ENCODE data around the gene HES5. TPM values are rescaled to one million over a fixed set of nuclear protein-coding genes. Genes with fewer than 3 reads are reported as not detected.

HES5 gene
- total and polyA plus RNA-seq, 2 donors (not counting 3 experiments of a cell fraction or from before 2014, with no cell fraction given): 0.07 TPM; not detected in 1

- Histone ChIP-seq H2AFZ (ENCODE audit: low read depth, low read length) (no peak overlapping the region), H3K27me3 (ENCODE audit: control insufficient read depth in 2 of 2, insufficient read depth in 2 of 2, low read length in 2 of 2) (no peaks in the 10 kb centered on the region), H3K4me2 (ENCODE audit: insufficient read depth, low read length) (no peak overlapping the region), H3K9me1 (replicated peaks; ENCODE audit: control insufficient read depth, extremely low read depth, insufficient read depth, low read length) (no peaks in the 10 kb centered on the region), H3K36me3 (ENCODE audit: control insufficient read depth in 2 of 2, extremely low read depth in 1 of 2, insufficient read depth in 2 of 2, low read length in 2 of 2) (peaks cover 6 to 33% of the 10 kb centered on the region in 2 experiments), H3K79me2 (ENCODE audit: control insufficient read depth, insufficient read depth, low read length) (peaks cover 40% of the 10 kb centered on the region), H3K27ac (ENCODE audit: insufficient read depth, low read depth, low read length) (no peak overlapping the region), H4K20me1 (replicated peaks; ENCODE audit: control insufficient read depth, extremely low read depth, insufficient read depth, low read length) (no peaks in the 10 kb centered on the region), H3K4me1 (ENCODE audit: control insufficient read depth, extremely low read depth, insufficient read depth, low read length) (peaks cover 17% of the 10 kb centered on the region), H3K4me3 (replicated peaks in 1 of 3; ENCODE audit: insufficient read depth in 1 of 3, low read depth in 1 of 3, low read length in 3 of 3) (no peak overlapping the region), H3K9ac (replicated peaks; ENCODE audit: extremely low read depth, insufficient read depth, low read length) (no peak overlapping the region), H3K9me3 (replicated peaks; ENCODE audit: control insufficient read depth, insufficient read depth, low read length) (no peaks in the 10 kb centered on the region)
- POLR2A ChIA-PET: no interaction called here
- no peak for FAIRE-seq
- DNase-seq (ENCODE audit: low read depth, low spot score): no peak
- BruUV-seq (replicated peaks): no TSS peak
- intact Hi-C loops (cut with micrococcal nuclease): no loop called here
- CTCF ChIA-PET: no interaction called here
- dilution Hi-C loops (cut with MboI; ENCODE audit: extremely low pct_ligation_motif_present, low sequenced_read_pairs): no loop called here
- TF ChIP-seq CTCF (IDR thresholded peaks at IDR 0.05; ENCODE audit: extremely low read depth in 1 of 2, insufficient read depth in 1 of 2, low read depth in 1 of 2, low read length in 2 of 2): no peak
- TF ChIP-seq POLR2A (IDR thresholded peaks at IDR 0.05; ENCODE audit: low read depth, low read length): no peak
- no peak for TF ChIP-seq MYC (IDR thresholded peaks at IDR 0.05; ENCODE audit: low read depth, low read length)
- TF ChIP-seq JUN (IDR thresholded peaks at IDR 0.05; ENCODE audit: borderline replicate concordance, insufficient read depth, insufficient read length, low read depth): no peak
- TF ChIP-seq FOS (IDR thresholded peaks at IDR 0.05; ENCODE audit: borderline replicate concordance, insufficient read depth, low read length): no peak
- no peak for TF ChIP-seq EZH2 (IDR thresholded peaks at IDR 0.05; ENCODE audit: borderline replicate concordance, low read depth, low read length, severe bottlenecking)
- TF ChIP-seq POLR2AphosphoS5 (IDR thresholded peaks at IDR 0.05; ENCODE audit: insufficient read depth, low read depth, low read length): no peak
- no peak for TF ChIP-seq GATA2 (IDR thresholded peaks at IDR 0.05; ENCODE audit: insufficient read depth, insufficient read length, low read depth, low read length)
- TF ChIP-seq MAX (IDR thresholded peaks at IDR 0.05; ENCODE audit: insufficient read depth, insufficient read length): no peak
These were observed 7.8 kb downstream of the HES5 start for GRCh38 chr1:2522230-2522629.

All from endothelial cell of umbilical vein (primary cell).